BLaER1 treated with 17β-estradiol and CSF1 and Interleukin-3, amounts not matched to agents 10 nM and 100 nM (cell line): ENCODE results near the gene CACNB4.

Experiments
- H3K27ac ChIP-seq, 11 experiments: shearing (Covaris generic); formaldehyde crosslinking; 2 replicates each; pipeline ENCODE4 v1.8.1; 2022
- H3K27me3 ChIP-seq, 11 experiments: shearing (Covaris generic); formaldehyde crosslinking; 2 replicates each; pipeline ENCODE4 v1.8.1; 2022
- H3K36me3 ChIP-seq, 11 experiments: shearing (Covaris generic); formaldehyde crosslinking; 2 replicates each; pipeline ENCODE4 v1.8.1; 2022
- H3K4me1 ChIP-seq, 10 experiments: shearing (Covaris generic); formaldehyde crosslinking; 2 replicates each; pipeline ENCODE4 v1.8.1; 2022
- H3K4me2 ChIP-seq, 11 experiments: shearing (Covaris generic); formaldehyde crosslinking; 2 replicates each; pipeline ENCODE4 v1.8.1; 2022
- H3K4me3 ChIP-seq, 10 experiments: shearing (Covaris generic); formaldehyde crosslinking; 2 replicates each; pipeline ENCODE4 v1.8.1; 2022
- H3K9ac ChIP-seq, 11 experiments: shearing (Covaris generic); formaldehyde crosslinking; 2 replicates each; pipeline ENCODE4 v1.8.1; 2022
- H3K9me3 ChIP-seq, 11 experiments: shearing (Covaris generic); formaldehyde crosslinking; replicated peaks in 1 of 11; 2 replicates each; pipeline ENCODE4 v1.8.1; 2022
- H4K20me1 ChIP-seq, 11 experiments: shearing (Covaris generic); formaldehyde crosslinking; 2 replicates each; pipeline ENCODE4 v1.8.1; 2022
- Cebpa-rat ChIP-seq, 11 experiments: shearing (Covaris generic); IDR thresholded peaks; 2 replicates each; pipeline ENCODE4 v1.8.1; 2022

The CACNB4 gene

GRCh38 chr2:151872463-151872862 lies 226.4 kb downstream of the CACNB4 start:
- Histone ChIP-seq H3K9me3 (peaks cover 0 to 6% (median 4%) of the 10 kb centered on the region in 11 experiments; a peak in 10 of 22 replicates), H3K36me3 (no peaks in the 10 kb centered on the region), H3K4me3 (no peak overlapping the region), H3K4me2 (no peak overlapping the region), H3K27me3 (no peaks in the 10 kb centered on the region), H3K9ac (no peak overlapping the region), H4K20me1 (no peaks in the 10 kb centered on the region), H3K27ac (no peak overlapping the region), H3K4me1 (no peaks in the 10 kb centered on the region)
- no peak for TF ChIP-seq Cebpa-rat (IDR thresholded peaks at IDR 0.05)

GRCh38 chr2:151869291-151869690 lies 229.6 kb downstream of the CACNB4 start:
- Histone ChIP-seq H4K20me1 (no peaks in the 10 kb centered on the region), H3K4me2 (no peak overlapping the region), H3K36me3 (no peaks in the 10 kb centered on the region), H3K9me3 (no peaks in the 10 kb centered on the region), H3K4me1 (no peaks in the 10 kb centered on the region), H3K27me3 (no peaks in the 10 kb centered on the region), H3K9ac (no peak overlapping the region), H3K4me3 (no peak overlapping the region), H3K27ac (no peak overlapping the region)
- TF ChIP-seq Cebpa-rat (IDR thresholded peaks at IDR 0.05) = no peak

GRCh38 chr2:151862700-151863099 lies 236.1 kb downstream of the CACNB4 start:
- Histone ChIP-seq H4K20me1 (no peaks in the 10 kb centered on the region), H3K27me3 (no peaks in the 10 kb centered on the region), H3K36me3 (no peaks in the 10 kb centered on the region), H3K9me3 (no peaks in the 10 kb centered on the region), H3K27ac (no peak overlapping the region), H3K4me2 (no peak overlapping the region), H3K9ac (no peak overlapping the region), H3K4me3 (no peak overlapping the region), H3K4me1 (no peaks in the 10 kb centered on the region)
- TF ChIP-seq Cebpa-rat (IDR thresholded peaks at IDR 0.05) = no peak

GRCh38 chr2:151861174-151861573 lies 237.7 kb downstream of the CACNB4 start:
- no peak overlapping the region for H3K4me2 ChIP-seq
- H3K9ac ChIP-seq = no peak overlapping the region
- H3K27ac ChIP-seq = no peak overlapping the region
- H3K9me3 ChIP-seq = no peaks in the 10 kb centered on the region
- H3K27me3 ChIP-seq = no peaks in the 10 kb centered on the region
- no peaks in the 10 kb centered on the region for H3K4me1 ChIP-seq
- no peaks in the 10 kb centered on the region for H4K20me1 ChIP-seq
- H3K4me3 ChIP-seq = no peak overlapping the region
- no peak for TF ChIP-seq Cebpa-rat (IDR thresholded peaks at IDR 0.05)
- H3K36me3 ChIP-seq = no peaks in the 10 kb centered on the region

GRCh38 chr2:151860613-151861146 lies 238.2 kb downstream of the CACNB4 start:
- Histone ChIP-seq H3K9me3 (no peaks in the 10 kb centered on the region), H3K4me1 (no peaks in the 10 kb centered on the region), H3K9ac (no peak overlapping the region), H3K27ac (no peak overlapping the region), H4K20me1 (no peaks in the 10 kb centered on the region), H3K4me2 (no peak overlapping the region), H3K27me3 (no peaks in the 10 kb centered on the region), H3K36me3 (no peaks in the 10 kb centered on the region), H3K4me3 (no peak overlapping the region)
- no peak for TF ChIP-seq Cebpa-rat (IDR thresholded peaks at IDR 0.05)

GRCh38 chr2:151860210-151860609 lies 238.6 kb downstream of the CACNB4 start:
- no peak overlapping the region for H3K4me2 ChIP-seq
- H3K27me3 ChIP-seq = no peaks in the 10 kb centered on the region

GRCh38 chr2:151857650-151858049 lies 241.2 kb downstream of the CACNB4 start:
- TF ChIP-seq Cebpa-rat (IDR thresholded peaks at IDR 0.05) = no peak
- no peak overlapping the region for H3K4me2 ChIP-seq
- no peak overlapping the region for H3K27ac ChIP-seq
- no peak overlapping the region for H3K4me3 ChIP-seq
- H3K4me1 ChIP-seq = no peaks in the 10 kb centered on the region
- no peak overlapping the region for H3K9ac ChIP-seq
- no peaks in the 10 kb centered on the region for H3K36me3 ChIP-seq
- H4K20me1 ChIP-seq = no peaks in the 10 kb centered on the region
- no peaks in the 10 kb centered on the region for H3K9me3 ChIP-seq
- H3K27me3 ChIP-seq = no peaks in the 10 kb centered on the region

More at GRCh38 chr2:151860210-151860609, 238.6 kb downstream of the CACNB4 start:
- Histone ChIP-seq H3K36me3 (no peaks in the 10 kb centered on the region), H3K4me1 (no peaks in the 10 kb centered on the region), H3K9me3 (no peaks in the 10 kb centered on the region), H3K27ac (no peak overlapping the region), H3K4me3 (no peak overlapping the region), H3K9ac (no peak overlapping the region), H4K20me1 (no peaks in the 10 kb centered on the region)
- TF ChIP-seq Cebpa-rat (IDR thresholded peaks at IDR 0.05) = no peak

- H3K4me2 ChIP-seq = no peak overlapping the region
- H3K27me3 ChIP-seq = no peaks in the 10 kb centered on the region
- no peaks in the 10 kb centered on the region for H4K20me1 ChIP-seq
- H3K9ac ChIP-seq = no peak overlapping the region
- no peaks in the 10 kb centered on the region for H3K9me3 ChIP-seq
- TF ChIP-seq Cebpa-rat (IDR thresholded peaks at IDR 0.05) = no peak
- no peaks in the 10 kb centered on the region for H3K36me3 ChIP-seq
- H3K27ac ChIP-seq = no peak overlapping the region
- H3K4me3 ChIP-seq = no peak overlapping the region
- H3K4me1 ChIP-seq = no peaks in the 10 kb centered on the region
These were observed 243.7 kb downstream of the CACNB4 start for GRCh38 chr2:151855111-151855510.

- Histone ChIP-seq H3K4me1 (no peaks in the 10 kb centered on the region), H3K27ac (no peak overlapping the region), H3K4me3 (no peak overlapping the region), H4K20me1 (no peaks in the 10 kb centered on the region), H3K9ac (no peak overlapping the region), H3K27me3 (no peaks in the 10 kb centered on the region), H3K9me3 (no peaks in the 10 kb centered on the region), H3K4me2 (no peak overlapping the region), H3K36me3 (no peaks in the 10 kb centered on the region)
- no peak for TF ChIP-seq Cebpa-rat (IDR thresholded peaks at IDR 0.05)
These were observed 245.6 kb downstream of the CACNB4 start for GRCh38 chr2:151853070-151853758.
